Activated CD4-positive, alpha-beta T cell treated with anti-CD3 and anti-CD28 coated beads, Interleukin-10, Interleukin-2, amounts not matched to agents 100 ng/mL and 50 ng/mL, durations not matched to agents 16 hours and 8 hours (primary cell): ENCODE measurements around the gene BCR.
"Not testable (repeated sequence)": the region's sequence is repeated elsewhere in the genome, so short reads cannot be mapped to it uniquely, and the experiment has no call there.

Experiments used
- DNase-seq: peaks from one replicate; pipeline ENCODE4 v3.0.0-alpha.2; 2020

Gene BCR

GRCh38 chr22:23180301-23180892, at the start of gene BCR:
Gene BCR, plus strand, starts transcription at chr22:23180509. Its CDS starts 452 bp downstream, at chr22:23180961.
- peak; percentile 73 for DNase-seq

- DNase-seq, result no peak
Measured at GRCh38 chr22:23130697-23131096, 49.6 kb upstream of the BCR start.

DNA sequence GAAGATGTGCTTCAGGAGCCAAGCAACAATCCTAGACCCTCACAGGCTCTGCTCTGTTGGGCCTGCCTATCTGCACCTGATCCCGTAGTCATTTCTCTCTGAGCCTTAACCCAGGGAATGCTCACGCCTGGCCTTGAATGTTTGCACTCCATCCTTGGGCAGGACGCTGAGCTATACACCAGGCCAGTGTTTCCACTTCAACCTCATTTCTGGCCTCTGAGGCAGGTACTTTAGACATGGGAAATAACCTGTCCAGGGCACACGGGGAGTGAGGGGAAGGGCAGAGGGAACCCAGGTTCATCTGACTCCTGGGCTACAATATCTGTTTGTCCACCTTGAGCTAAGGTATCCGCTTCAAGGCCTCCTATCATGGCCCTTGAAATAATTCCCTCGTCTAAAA, 48.4 kb upstream of the BCR start:
- no peak for DNase-seq

GRCh38 chr22:23132376-23133091, 47.8 kb upstream of the BCR start:
- no peak for DNase-seq

GRCh38 chr22:23133922-23134321, 46.4 kb upstream of the BCR start:
- DNase-seq, result no peak

- not testable (repeated sequence) for DNase-seq
Measured at GRCh38 chr22:23136991-23137390, 43.3 kb upstream of the BCR start.

- no peak for DNase-seq
Measured at GRCh38 chr22:23137468-23137867, 42.8 kb upstream of the BCR start.

DNA sequence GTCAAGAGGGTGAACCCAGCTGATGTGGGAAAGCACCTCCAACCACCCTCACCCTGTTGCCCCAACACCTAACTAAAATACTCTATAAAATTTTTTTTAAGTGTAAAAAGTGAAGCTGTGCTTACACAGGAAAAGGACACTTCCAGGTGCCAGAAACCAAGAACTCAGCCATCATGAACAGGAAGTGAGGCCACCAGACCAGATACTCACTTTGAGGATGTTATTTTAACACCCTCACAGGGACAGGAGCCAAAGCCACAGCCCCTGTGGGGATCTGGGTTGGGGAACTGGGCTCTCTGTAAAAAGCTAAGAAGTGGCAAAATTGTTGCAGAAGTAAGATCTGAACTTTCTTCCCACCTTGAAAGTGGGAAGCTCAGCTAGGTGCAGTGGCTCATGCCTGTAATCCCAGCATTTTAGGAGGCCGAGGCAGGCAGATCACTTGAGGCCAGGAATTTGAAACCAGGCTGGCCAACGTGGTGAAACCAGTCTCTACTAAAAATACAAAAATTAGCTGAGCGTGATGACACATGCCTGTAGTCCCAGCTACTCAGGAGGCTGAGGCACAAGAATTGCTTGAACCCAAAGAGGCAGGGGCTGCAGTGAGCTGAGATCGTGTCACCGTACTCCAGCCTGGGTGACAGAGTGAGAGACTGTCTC, 42.3 kb upstream of the BCR start:
- DNase-seq, result peak; percentile 68

GRCh38 chr22:23138584-23139435, 41.5 kb upstream of the BCR start:
- no peak for DNase-seq

GRCh38 chr22:23140385-23140784, 39.9 kb upstream of the BCR start:
- DNase-seq, result no peak

DNA sequence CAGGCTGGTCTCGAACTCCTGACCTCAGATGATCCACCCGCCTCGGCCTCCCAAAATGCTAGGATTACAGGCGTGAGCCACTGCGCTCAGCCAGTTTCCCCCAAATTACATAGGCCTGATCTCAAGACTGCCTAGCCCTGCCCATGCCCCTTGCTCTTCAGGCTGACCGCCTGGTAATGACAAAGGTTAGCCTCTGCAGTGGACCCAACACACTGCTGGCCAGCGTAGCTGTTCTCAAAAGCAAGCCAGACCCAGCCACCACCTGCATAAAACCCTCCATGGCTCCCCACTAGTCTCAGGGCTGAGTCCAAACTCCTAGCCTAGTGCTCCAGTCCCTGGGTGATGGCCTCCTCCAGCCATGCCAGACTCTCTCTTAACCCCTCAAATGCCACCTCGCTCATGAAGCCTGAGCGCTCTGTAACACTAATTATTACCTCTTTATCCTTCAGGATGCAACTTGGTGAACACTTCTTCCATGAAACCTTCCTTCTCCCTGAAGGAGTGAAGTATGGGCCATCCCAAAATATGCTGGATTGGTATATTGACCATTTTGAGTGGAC, 37.7 kb upstream of the BCR start:
- DNase-seq, result no peak

DNA sequence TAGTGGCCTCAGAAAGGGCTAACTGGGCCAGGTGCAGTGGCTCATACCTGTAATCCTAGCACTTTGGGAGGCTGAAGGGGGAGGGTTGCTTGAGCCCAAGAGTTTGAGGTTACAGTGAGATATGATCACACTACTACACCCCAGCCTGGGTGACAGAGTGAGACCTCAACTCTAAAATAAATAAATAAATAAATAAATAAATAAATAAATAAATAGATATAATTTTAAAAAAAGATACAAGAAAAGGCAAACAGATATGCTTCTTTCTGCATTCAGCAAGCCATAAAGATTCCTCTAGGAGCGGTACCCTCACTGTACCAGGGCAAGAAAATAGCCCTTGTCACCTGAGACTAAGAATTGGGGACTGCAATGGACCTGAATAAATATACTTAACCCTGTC, 37.2 kb upstream of the BCR start:
- DNase-seq, result no peak

GRCh38 chr22:23144432-23144831, 35.9 kb upstream of the BCR start:
- DNase-seq, result no peak

DNA sequence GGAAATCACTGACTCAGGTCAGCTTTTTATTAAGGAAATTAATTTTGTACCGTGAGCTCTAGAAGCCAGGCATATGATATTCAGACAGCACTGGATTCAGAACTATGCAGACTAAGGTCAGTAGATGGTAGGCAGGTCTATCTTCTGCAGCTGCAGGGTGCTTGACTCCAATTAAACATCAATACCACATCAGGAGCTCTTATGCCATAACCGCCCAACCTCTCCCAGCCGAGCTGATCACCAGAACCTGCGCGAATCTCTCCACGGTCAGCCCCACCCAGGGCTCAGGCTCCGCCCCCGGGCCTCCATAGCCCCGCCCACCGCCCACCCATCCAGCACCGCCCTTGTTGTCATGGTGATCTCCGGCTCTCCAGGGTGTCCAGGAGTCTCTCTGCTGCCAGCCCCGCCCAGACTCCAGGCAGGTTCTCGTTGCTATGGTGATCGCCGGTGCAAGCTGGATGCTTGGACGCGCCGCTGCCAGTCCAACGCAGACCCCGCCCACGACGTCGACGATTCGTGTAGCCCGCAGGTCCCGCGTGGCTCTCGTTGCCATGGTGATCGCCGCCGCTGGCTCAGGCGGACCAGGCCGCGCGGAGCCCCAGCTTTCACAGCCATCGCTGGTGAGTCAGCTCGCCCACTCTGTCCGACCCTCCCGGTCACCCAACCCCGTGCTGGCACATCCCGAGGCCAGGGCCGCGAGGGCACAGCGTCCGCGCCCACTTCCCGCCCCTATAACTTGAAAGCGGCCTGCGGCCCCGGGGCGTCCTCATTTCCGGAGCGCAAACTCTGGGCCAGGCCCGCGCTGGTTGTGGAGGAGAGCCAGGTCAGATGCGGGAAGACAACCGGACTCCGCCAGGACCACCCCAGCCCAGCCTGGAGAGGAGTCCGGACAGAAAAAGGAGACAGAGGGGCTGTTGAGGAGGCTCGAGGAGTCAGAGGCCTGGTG, 35.1 kb upstream of the BCR start, which contains the start of gene RAB36:
Gene RAB36, plus strand, starts transcription at position 546 of the 946 bp plus-strand sequence. CDS start 1,140 bp downstream, outside the sequence.
- peak; percentile 93 for DNase-seq

DNA sequence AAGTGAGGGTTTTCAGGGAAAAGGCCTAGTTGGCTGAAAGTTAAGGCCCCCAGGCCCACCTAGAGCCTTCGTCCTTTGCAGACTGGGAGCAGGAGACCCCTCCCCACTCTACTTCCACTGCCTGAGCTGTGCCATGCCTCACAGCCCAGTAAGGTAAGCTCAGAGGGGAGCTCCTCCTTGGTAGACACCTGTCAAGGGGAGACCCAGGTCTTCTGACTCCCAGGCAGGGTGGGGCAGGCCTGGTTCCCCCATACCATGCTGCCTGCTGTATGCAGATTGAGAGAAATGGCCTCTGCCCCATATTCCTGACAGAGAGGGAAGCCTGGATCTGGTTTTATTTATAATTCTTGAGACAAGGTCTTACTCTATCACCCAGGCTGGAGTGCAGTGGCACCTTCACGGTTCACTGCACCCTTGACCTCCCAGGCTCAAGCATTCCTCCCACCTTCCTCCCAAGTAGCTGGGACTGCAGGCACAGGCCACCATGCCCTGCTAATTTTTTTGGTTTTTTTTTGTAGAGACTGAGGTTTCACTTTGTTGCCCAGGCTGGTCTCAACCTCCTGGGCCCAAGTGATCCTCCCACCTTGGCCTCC, 34.3 kb upstream of the BCR start:
- no peak for DNase-seq

- no peak for DNase-seq
Measured at GRCh38 chr22:23146478-23147205, 33.7 kb upstream of the BCR start.

- no peak for DNase-seq
Measured at GRCh38 chr22:23147617-23148387, 32.5 kb upstream of the BCR start.

DNA sequence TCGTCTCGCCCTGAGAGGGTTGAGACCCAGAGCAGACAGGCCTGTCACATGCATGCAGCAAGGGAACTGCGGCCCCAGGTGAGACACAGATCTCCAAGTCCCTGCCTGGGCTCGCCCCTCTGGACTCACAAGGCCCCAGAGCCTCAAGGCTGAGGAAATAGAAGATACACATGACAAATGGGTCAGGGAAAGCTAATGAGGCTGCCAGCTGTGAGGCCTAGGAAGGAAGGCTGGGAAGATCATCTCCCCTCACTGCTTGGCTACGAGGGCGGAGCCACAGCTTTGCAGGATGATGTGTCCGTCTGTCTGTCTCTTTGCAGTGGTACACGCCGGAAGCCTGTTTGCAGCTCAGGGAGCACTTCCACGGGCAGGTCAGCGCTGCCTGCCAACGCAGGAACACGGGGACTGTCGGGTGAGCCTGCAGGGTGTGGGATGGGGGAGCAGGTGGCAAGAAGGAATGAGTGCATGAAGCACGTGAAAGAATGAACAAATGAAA, 30.5 kb upstream of the BCR start:
- DNase-seq, result no peak

- DNase-seq, result no peak
Measured at GRCh38 chr22:23150762-23151161, 29.5 kb upstream of the BCR start.
